IPS DF 19.7 (cell line): Measurements from ENCODE around the gene TPPP3.
"Not testable (repeated sequence)": the region's sequence is repeated elsewhere in the genome, so short reads cannot be mapped to it uniquely, and the experiment has no call there.

Source experiments
- DNase-seq: peaks from one replicate; pipeline ENCODE4 v3.0.0-alpha.2; 2013; ENCODE audit warnings: low read depth, low spot score

Gene TPPP3

GRCh38 chr16:67390816-67391423 is 2.4 kb downstream of the TPPP3 start:
- no peak for DNase-seq

GRCh38 chr16:67389911-67390815 is 3.1 kb downstream of the TPPP3 start:
- no peak for DNase-seq

- DNase-seq = no peak
Measured at GRCh38 chr16:67388591-67388990, 4.7 kb downstream of the TPPP3 start.

- no peak for DNase-seq
Measured at GRCh38 chr16:67388191-67388590, 5.1 kb downstream of the TPPP3 start.

- no peak for DNase-seq
Measured at GRCh38 chr16:67387479-67388079, 5.7 kb downstream of the TPPP3 start.

GRCh38 chr16:67386861-67387455 is 6.3 kb downstream of the TPPP3 start:
- DNase-seq = no peak

- DNase-seq = no peak
Measured at GRCh38 chr16:67384778-67385510, 8.4 kb downstream of the TPPP3 start.

GRCh38 chr16:67383284-67383683 is 10.0 kb downstream of the TPPP3 start:
- no peak for DNase-seq

GRCh38 chr16:67378642-67379041 is 14.7 kb downstream of the TPPP3 start:
- no peak for DNase-seq

- DNase-seq = not testable (repeated sequence)
Measured at GRCh38 chr16:67376012-67376411, 17.3 kb downstream of the TPPP3 start.

GRCh38 chr16:67372664-67373063 is 20.6 kb downstream of the TPPP3 start:
- DNase-seq = no peak

GRCh38 chr16:67370661-67371060 is 22.6 kb downstream of the TPPP3 start:
- DNase-seq = no peak

- DNase-seq = no peak
Measured at GRCh38 chr16:67364600-67365235, 28.6 kb downstream of the TPPP3 start.

- DNase-seq = no peak
Measured at GRCh38 chr16:67361038-67361437, 32.3 kb downstream of the TPPP3 start.

- not testable (repeated sequence) for DNase-seq
Measured at GRCh38 chr16:67359540-67360269, 33.6 kb downstream of the TPPP3 start.

- DNase-seq = no peak
Measured at GRCh38 chr16:67357561-67357960, 35.7 kb downstream of the TPPP3 start.

GRCh38 chr16:67356396-67356795 is 36.9 kb downstream of the TPPP3 start:
- DNase-seq = no peak

GRCh38 chr16:67352463-67352862 is 40.8 kb downstream of the TPPP3 start:
- not testable (repeated sequence) for DNase-seq

GRCh38 chr16:67350324-67350723 is 43.0 kb downstream of the TPPP3 start:
- no peak for DNase-seq

- no peak for DNase-seq
Measured at GRCh38 chr16:67349172-67349571, 44.1 kb downstream of the TPPP3 start.
